Gastrocnemius medialis (tissue), 4 donors: ENCODE data around the gene ATXN7L2.

Experiments
- POLR2A ChIP-seq, 2 donors: fragments of 450-650 bp; IDR thresholded peaks; one replicate each; pipeline ENCODE4 v1.6.1; 2017; ENCODE audit warnings: antibody characterized with exemption in 2 of 2, mild to moderate bottlenecking in 2 of 2, moderate library complexity in 2 of 2
- TF ChIP-seq, protein P1 (sequence below), 5 experiments: fragments of 450-650 bp in 3 of 5; fragments of 200-600 bp in 2 of 5; sonication (generic) in 2 of 5; IDR thresholded peaks in 4 of 5; conservative IDR thresholded peaks in 1 of 5; 1 replicate in 4 of 5; 2 replicates in 1 of 5; pipeline ENCODE4 v1.5.1; 2016 to 2019; ENCODE audit warnings: antibody characterized with exemption in 5 of 5, mild to moderate bottlenecking in 3 of 5, moderate library complexity in 3 of 5

DNA sequence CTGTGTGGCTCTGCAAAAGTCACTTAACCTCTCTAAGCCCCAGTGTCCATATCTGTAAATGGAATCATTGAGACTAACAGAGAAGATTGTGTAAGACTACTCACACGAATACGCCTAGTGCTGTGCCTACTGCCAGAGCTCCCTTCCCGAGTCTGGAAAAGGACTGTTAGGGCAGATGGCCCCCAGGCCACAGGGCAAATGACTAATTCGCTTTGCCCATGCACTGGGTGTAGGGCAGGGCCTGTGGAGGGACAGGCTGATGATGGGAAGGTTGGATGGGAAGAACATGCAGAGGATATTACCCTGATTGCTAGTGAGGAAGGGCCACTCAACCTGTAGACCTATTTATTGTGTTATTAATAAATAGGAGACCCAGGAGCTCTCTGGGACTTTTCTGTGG lies 51.8 kb downstream of the ATXN7L2 start:
- no peak for TF ChIP-seq POLR2A (IDR thresholded peaks at IDR 0.05)
- TF ChIP-seq, protein P1, sequence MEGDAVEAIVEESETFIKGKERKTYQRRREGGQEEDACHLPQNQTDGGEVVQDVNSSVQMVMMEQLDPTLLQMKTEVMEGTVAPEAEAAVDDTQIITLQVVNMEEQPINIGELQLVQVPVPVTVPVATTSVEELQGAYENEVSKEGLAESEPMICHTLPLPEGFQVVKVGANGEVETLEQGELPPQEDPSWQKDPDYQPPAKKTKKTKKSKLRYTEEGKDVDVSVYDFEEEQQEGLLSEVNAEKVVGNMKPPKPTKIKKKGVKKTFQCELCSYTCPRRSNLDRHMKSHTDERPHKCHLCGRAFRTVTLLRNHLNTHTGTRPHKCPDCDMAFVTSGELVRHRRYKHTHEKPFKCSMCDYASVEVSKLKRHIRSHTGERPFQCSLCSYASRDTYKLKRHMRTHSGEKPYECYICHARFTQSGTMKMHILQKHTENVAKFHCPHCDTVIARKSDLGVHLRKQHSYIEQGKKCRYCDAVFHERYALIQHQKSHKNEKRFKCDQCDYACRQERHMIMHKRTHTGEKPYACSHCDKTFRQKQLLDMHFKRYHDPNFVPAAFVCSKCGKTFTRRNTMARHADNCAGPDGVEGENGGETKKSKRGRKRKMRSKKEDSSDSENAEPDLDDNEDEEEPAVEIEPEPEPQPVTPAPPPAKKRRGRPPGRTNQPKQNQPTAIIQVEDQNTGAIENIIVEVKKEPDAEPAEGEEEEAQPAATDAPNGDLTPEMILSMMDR (IDR thresholded peaks at IDR 0.05 in 4 of 5, conservative IDR thresholded peaks at IDR 0.05 in 1 of 5), result no peak
